H1 (cell line): ENCODE results near the gene LPP. TPM values are rescaled to one million over a fixed set of nuclear protein-coding genes. Genes with fewer than 3 reads are reported as not detected.

Experiments
- CTCF ChIA-PET: fragments of 300-600 bp; sonication (Branson Sonifier 250); formaldehyde crosslinking; loops from one replicate; lab custom pipeline; 2021; ENCODE audit not compliant: partially characterized antibody; lab: Charles Lee
- POLR2A ChIA-PET: fragments of 300-600 bp; sonication (Branson Sonifier 250); formaldehyde crosslinking; loops from one replicate; lab custom pipeline; 2021; ENCODE audit warnings: inconsistent platforms; ENCODE audit not compliant: partially characterized antibody; lab: Charles Lee
- DNase-seq, 2 experiments: peaks; one replicate each; pipeline versions ENCODE4 v3.0.0 to v3.0.0-alpha.2; 2010 to 2022; ENCODE audit warnings: low spot score in 2 of 2, low read depth in 1 of 2, mixed read lengths in 1 of 2
- FAIRE-seq: peaks from 2 replicates; lab custom pipeline; 2011; peaks lifted over from hg19 to GRCh38; lab: Jason Lieb, UNC
- H2AFZ ChIP-seq: 2 replicates; pipeline ENCODE4 v1.8.1; 2012; ENCODE audit warnings: low read length, inconsistent platforms
- H2AK5ac ChIP-seq: 2 replicates; pipeline ENCODE4 v1.6.1; 2013; ENCODE audit warnings: low read depth, low read length
- H2BK120ac ChIP-seq: replicated peaks from 2 replicates; pipeline ENCODE3; 2013; ENCODE audit warnings: low read depth, low read length, inconsistent platforms
- H2BK12ac ChIP-seq: 2 replicates; pipeline ENCODE4 v1.6.1; 2013; ENCODE audit warnings: low read depth, low read length
- H2BK15ac ChIP-seq: 2 replicates; pipeline ENCODE4 v1.6.1; 2013; ENCODE audit warnings: low read length
- H2BK20ac ChIP-seq: 2 replicates; pipeline ENCODE4 v1.6.1; 2013; ENCODE audit warnings: low read length
- H2BK5ac ChIP-seq: 2 replicates; pipeline ENCODE4 v1.6.1; 2013; ENCODE audit warnings: low read depth, low read length
- H3K14ac ChIP-seq: 2 replicates; pipeline ENCODE4 v1.6.1; 2013; ENCODE audit warnings: inconsistent platforms; ENCODE audit not compliant: insufficient read length
- H3K18ac ChIP-seq: 2 replicates; pipeline ENCODE4 v1.6.1; 2013; ENCODE audit warnings: low read length; ENCODE audit errors: extremely low read depth
- H3K23ac ChIP-seq: 2 replicates; pipeline ENCODE4 v1.6.1; 2013; ENCODE audit warnings: inconsistent platforms; ENCODE audit not compliant: insufficient read length
- H3K23me2 ChIP-seq: 2 replicates; pipeline ENCODE4 v1.6.1; 2013; ENCODE audit warnings: low read depth, low read length
- H3K27ac ChIP-seq: 2 replicates; pipeline ENCODE4 v1.6.1; 2011; ENCODE audit warnings: low read depth, low read length, inconsistent platforms
- H3K27me3 ChIP-seq, 4 experiments: replicated peaks in 1 of 4; 1 replicate in 1 of 4; 2 replicates in 3 of 4; pipeline versions ENCODE4 v1.6.1 to v1.8.1; 2011 to 2013; ENCODE audit warnings: low read length in 3 of 4, mild to moderate bottlenecking in 3 of 4, inconsistent platforms in 2 of 4, mixed read lengths in 2 of 4, moderate library complexity in 1 of 4; ENCODE audit not compliant: control insufficient read depth in 3 of 4, insufficient read depth in 3 of 4; ENCODE audit errors: extremely low read depth in 1 of 4
- H3K36me3 ChIP-seq, 4 experiments: 2 replicates each; pipeline versions ENCODE4 v1.6.1 to v1.8.1; 2011 to 2013; ENCODE audit warnings: mild to moderate bottlenecking in 4 of 4, low read length in 3 of 4, moderate library complexity in 2 of 4, control low read depth in 1 of 4, inconsistent platforms in 1 of 4; ENCODE audit not compliant: insufficient read depth in 4 of 4, control insufficient read depth in 2 of 4
- H3K4ac ChIP-seq: replicated peaks from 2 replicates; pipeline ENCODE3; 2013; ENCODE audit warnings: low read length, low read depth, mixed read lengths, inconsistent platforms; ENCODE audit not compliant: insufficient read length
- H3K4me1 ChIP-seq, 4 experiments: replicated peaks in 1 of 4; 1 replicate in 1 of 4; 2 replicates in 3 of 4; pipeline versions ENCODE4 v1.6.1 to v1.8.1; 2011 to 2013; ENCODE audit warnings: low read length in 3 of 4, inconsistent platforms in 2 of 4, mixed read lengths in 1 of 4; ENCODE audit not compliant: insufficient read depth in 4 of 4, control insufficient read depth in 3 of 4
- H3K4me2 ChIP-seq, 2 experiments: 2 replicates each; pipeline versions ENCODE4 v1.6.1 to v1.8.1; 2011 to 2013; ENCODE audit warnings: low read depth in 2 of 2, low read length in 2 of 2, control low read depth in 1 of 2, inconsistent platforms in 1 of 2, mild to moderate bottlenecking in 1 of 2; ENCODE audit not compliant: insufficient read depth in 1 of 2
- H3K4me3 ChIP-seq, 4 experiments: fragments of 200-600, 300-600 bp in 1 of 4; sonication (generic), shearing (Covaris generic), sonication (Bioruptor Twin) in 1 of 4; 2 replicates each; pipeline versions ENCODE4 v1.5.1 to v1.8.1; 2011 to 2016; ENCODE audit warnings: low read length in 4 of 4, low read depth in 3 of 4, control low read depth in 2 of 4, inconsistent platforms in 2 of 4, mild to moderate bottlenecking in 2 of 4, mixed read lengths in 1 of 4, moderate library complexity in 1 of 4; ENCODE audit not compliant: insufficient read depth in 2 of 4; ENCODE audit errors: extremely low read depth in 1 of 4
- H3K56ac ChIP-seq: replicated peaks from 2 replicates; pipeline ENCODE3; 2013; ENCODE audit warnings: low read depth, mild to moderate bottlenecking, mixed read lengths, low read length, inconsistent platforms; ENCODE audit not compliant: insufficient read length
- H3K79me1 ChIP-seq: 2 replicates; pipeline ENCODE4 v1.6.1; 2013; ENCODE audit warnings: low read depth, low read length, control low read depth
- H3K79me2 ChIP-seq, 2 experiments: 2 replicates each; pipeline versions ENCODE4 v1.6.1 to v1.8.1; 2012 to 2013; ENCODE audit warnings: low read length in 2 of 2, mild to moderate bottlenecking in 2 of 2, inconsistent platforms in 1 of 2; ENCODE audit not compliant: insufficient read depth in 2 of 2, control insufficient read depth in 1 of 2
- H3K9ac ChIP-seq, 4 experiments: replicated peaks in 1 of 4; 1 replicate in 1 of 4; 2 replicates in 3 of 4; pipeline versions ENCODE4 v1.6.1 to v1.8.1; 2011 to 2013; ENCODE audit warnings: low read depth in 3 of 4, low read length in 3 of 4, control low read depth in 2 of 4, mild to moderate bottlenecking in 2 of 4, moderate library complexity in 2 of 4, inconsistent platforms in 1 of 4; ENCODE audit errors: extremely low read depth in 1 of 4
- H3K9me3 ChIP-seq, 2 experiments: 2 replicates each; pipeline versions ENCODE4 v1.6.1 to v1.8.1; 2012 to 2013; ENCODE audit warnings: mild to moderate bottlenecking in 2 of 2, moderate library complexity in 2 of 2, control low read depth in 1 of 2, inconsistent platforms in 1 of 2, low read depth in 1 of 2, low read length in 1 of 2, mixed read lengths in 1 of 2; ENCODE audit not compliant: insufficient read depth in 2 of 2
- H4K20me1 ChIP-seq, 2 experiments: replicated peaks in 1 of 2; 2 replicates each; pipeline versions ENCODE3 to v1.8.1; 2011 to 2013; ENCODE audit warnings: inconsistent platforms in 2 of 2, low read length in 2 of 2, mild to moderate bottlenecking in 1 of 2; ENCODE audit not compliant: insufficient read depth in 2 of 2, control insufficient read depth in 1 of 2
- H4K5ac ChIP-seq: 2 replicates; pipeline ENCODE4 v1.6.1; 2013; ENCODE audit warnings: low read length, low read depth, mixed read lengths, inconsistent platforms; ENCODE audit not compliant: insufficient read length
- H4K8ac ChIP-seq: 2 replicates; pipeline ENCODE4 v1.8.0; 2013; ENCODE audit warnings: mild to moderate bottlenecking, moderate library complexity, low read length, inconsistent platforms; ENCODE audit not compliant: insufficient read depth; ENCODE audit errors: extremely low read depth
- H4K91ac ChIP-seq: replicated peaks from 2 replicates; pipeline ENCODE3; 2013; ENCODE audit warnings: low read length, mixed read lengths, inconsistent platforms; ENCODE audit not compliant: insufficient read length
- BACH1 ChIP-seq: IDR thresholded peaks from 2 replicates; pipeline ENCODE4 v1.6.1; 2012; ENCODE audit warnings: low read length, improper control_type of control experiment
- SAP30 ChIP-seq: fragments of 300-600 bp; sonication (generic); IDR thresholded peaks from 2 replicates; pipeline ENCODE4 v1.7.1; 2012; ENCODE audit warnings: low read length, moderate library complexity, mild to moderate bottlenecking, inconsistent platforms; ENCODE audit not compliant: insufficient read depth, insufficient replicate concordance
- SIRT6 ChIP-seq: IDR thresholded peaks from one replicate; pipeline ENCODE4 v1.7.1; 2012; ENCODE audit warnings: low read length, inconsistent platforms
- SRF ChIP-seq: IDR thresholded peaks from 2 replicates; pipeline ENCODE4 v1.6.1; 2011; ENCODE audit warnings: mild to moderate bottlenecking, low read depth, low read length, moderate library complexity
- USF2 ChIP-seq: IDR thresholded peaks from 2 replicates; pipeline ENCODE4 v1.6.1; 2011; ENCODE audit warnings: low read length, improper control_type of control experiment
- WGBS, 2 experiments: shearing (Covaris generic) in 1 of 2; methylation state at CpG; one replicate each; pipeline versions ENCODE4 v1.1.6 to v1.1.7; 2013 to 2015; ENCODE audit warnings: low lambda C conversion rate in 2 of 2, mixed read lengths in 2 of 2, inconsistent platforms in 1 of 2, low coverage in 1 of 2, missing lambda C conversion rate in 1 of 2; ENCODE audit not compliant: insufficient replicate concordance in 2 of 2, insufficient coverage in 1 of 2, insufficient read length in 1 of 2; ENCODE audit errors: extremely low coverage in 1 of 2, missing lambda C conversion rate in 1 of 2; 5-methylcytosine and 5-hydroxymethylcytosine counted together
- polyA plus RNA-seq, 7 experiments: library from polyadenylated mRNA; depleted of rRNA in 3 of 7; stranded (reverse) in 5 of 7; unstranded in 2 of 7; fragments of >200 nt in 5 of 7; fragments of 200-250 nt in 2 of 7; gene quantifications; 1 replicate in 5 of 7; 2 replicates in 1 of 7; 4 replicates in 1 of 7; pipeline versions ENCODE4 v1.2.1 to v1.2.3, GENCODE V29; 2011 to 2013; ENCODE audit warnings: missing spikeins in 2 of 7, mixed read lengths in 2 of 7
- total RNA-seq: library from RNA; stranded (reverse); fragmentation: NEBNext Ultra II Directional; extraction: Animal tissue kit (Norgen Biotek cat#: 25700); gene quantifications from 2 replicates; pipeline ENCODE4 v1.2.1, GENCODE V29; 2021

Gene LPP
- total and polyA plus RNA-seq, 2 of the 8 experiments (the other 6 are each of a cell fraction or from before 2014, with no cell fraction given), result 10.0 to 53.3 TPM

GRCh38 chr3:188505151-188505550 lies 351.2 kb downstream of the LPP start:
- 63% methylated on average over 3 of the region's 3 CpGs; no CpG with 5 or more reads in 1 of the 2 experiments for WGBS, 2 experiments
- H3K36me3 ChIP-seq, result no peaks in the 10 kb centered on the region; a peak in 1 of 8 replicates
- no peak overlapping the region for H2BK12ac ChIP-seq
- H3K9ac ChIP-seq, result no peak overlapping the region
- no peak for DNase-seq
- no peak overlapping the region for H4K91ac ChIP-seq
- H3K56ac ChIP-seq, result no peak overlapping the region
- no peak overlapping the region for H3K4me3 ChIP-seq
- CTCF ChIA-PET, result interaction anchor here (0.7 kb wide), 1 partner anchor 315 kb away, joined by 3 read pairs; no protein-coding TSS in a partner anchor
- H2AFZ ChIP-seq, result no peak overlapping the region
- no peaks in the 10 kb centered on the region for H3K23me2 ChIP-seq
- TF ChIP-seq BACH1 (no peak), SIRT6 (no peak), USF2 (no peak), SAP30 (no peak), SRF (no peak)
- TF ChIP-seq, all 59 proteins: peak for 0
- Histone ChIP-seq H3K4ac (no peak overlapping the region), H3K14ac (no peak overlapping the region), H3K4me2 (no peak overlapping the region), H3K9me3 (0 out of 4 replicates have a peak, but pooled peaks cover 0 to 2% of the 10 kb centered on the region in 2 experiments), H2BK120ac (no peak overlapping the region), H2BK15ac (no peak overlapping the region), H3K23ac (no peak overlapping the region), H3K27ac (no peak overlapping the region), H2BK20ac (no peak overlapping the region), H3K27me3 (no peaks in the 10 kb centered on the region), H3K4me1 (peaks cover 0 to 2% (median 0%) of the 10 kb centered on the region in 4 experiments; a peak in 1 of 7 replicates), H2AK5ac (no peak overlapping the region), H4K20me1 (no peaks in the 10 kb centered on the region), H4K8ac (no peak overlapping the region), H2BK5ac (no peak overlapping the region), H3K18ac (no peak overlapping the region), H4K5ac (no peak overlapping the region), H3K79me1 (no peaks in the 10 kb centered on the region), H3K79me2 (no peaks in the 10 kb centered on the region)
- no peak for FAIRE-seq
- POLR2A ChIA-PET, result no interaction called here
